Activated CD4-positive, alpha-beta memory T cell treated with anti-CD3 and anti-CD28 coated beads for 36 hours (primary cell): ENCODE data around the gene TCEA3. TPM values are rescaled to one million over a fixed set of nuclear protein-coding genes. Genes with fewer than 3 reads are reported as not detected.
"Not testable (repeated sequence)": the region's sequence is repeated elsewhere in the genome, so short reads cannot be mapped to it uniquely, and the experiment has no call there.

Experiments
- CTCF ChIA-PET: fragments of 350-600 bp; sonication (Branson Sonifier 250); formaldehyde crosslinking; loops from one replicate; lab custom pipeline; 2021; ENCODE audit warnings: antibody characterized with exemption, inconsistent platforms; lab: Charles Lee
- POLR2A ChIA-PET: fragments of 350-600 bp; sonication (Branson Sonifier 250); formaldehyde crosslinking; loops from one replicate; lab custom pipeline; 2021; ENCODE audit warnings: antibody characterized with exemption; lab: Charles Lee
- DNase-seq: peaks from one replicate; pipeline ENCODE4 v3.0.0-alpha.2; 2020
- H3K27ac Mint-ChIP-seq: one replicate; pipeline ENCODE4 v1.8.0; 2021; ENCODE audit warnings: mixed read lengths
- H3K27me3 Mint-ChIP-seq: one replicate; pipeline ENCODE4 v1.8.0; 2021; ENCODE audit warnings: mixed read lengths
- H3K36me3 Mint-ChIP-seq: one replicate; pipeline ENCODE4 v1.8.0; 2021; ENCODE audit warnings: mixed read lengths
- H3K4me1 Mint-ChIP-seq: one replicate; pipeline ENCODE4 v1.8.0; 2021; ENCODE audit warnings: low read depth, mixed read lengths
- H3K4me3 Mint-ChIP-seq: one replicate; pipeline ENCODE4 v1.8.0; 2021; ENCODE audit warnings: mild to moderate bottlenecking, mixed read lengths
- H3K9me3 Mint-ChIP-seq: one replicate; pipeline ENCODE4 v1.8.0; 2021; ENCODE audit warnings: mixed read lengths
- intact Hi-C: fragments of 100-400 bp; cut with micrococcal nuclease; formaldehyde crosslinking; loops from one replicate; pipeline ENCODE4 v1.15.1; 2023
- total RNA-seq, 2 experiments: library from RNA; stranded (reverse); gene quantifications; one replicate each; pipeline ENCODE4 v1.2.3, GENCODE V29; 2021

The TCEA3 gene
- total RNA-seq, 2 experiments from 2014 or later, result 4.4 to 4.5 TPM

DNA sequence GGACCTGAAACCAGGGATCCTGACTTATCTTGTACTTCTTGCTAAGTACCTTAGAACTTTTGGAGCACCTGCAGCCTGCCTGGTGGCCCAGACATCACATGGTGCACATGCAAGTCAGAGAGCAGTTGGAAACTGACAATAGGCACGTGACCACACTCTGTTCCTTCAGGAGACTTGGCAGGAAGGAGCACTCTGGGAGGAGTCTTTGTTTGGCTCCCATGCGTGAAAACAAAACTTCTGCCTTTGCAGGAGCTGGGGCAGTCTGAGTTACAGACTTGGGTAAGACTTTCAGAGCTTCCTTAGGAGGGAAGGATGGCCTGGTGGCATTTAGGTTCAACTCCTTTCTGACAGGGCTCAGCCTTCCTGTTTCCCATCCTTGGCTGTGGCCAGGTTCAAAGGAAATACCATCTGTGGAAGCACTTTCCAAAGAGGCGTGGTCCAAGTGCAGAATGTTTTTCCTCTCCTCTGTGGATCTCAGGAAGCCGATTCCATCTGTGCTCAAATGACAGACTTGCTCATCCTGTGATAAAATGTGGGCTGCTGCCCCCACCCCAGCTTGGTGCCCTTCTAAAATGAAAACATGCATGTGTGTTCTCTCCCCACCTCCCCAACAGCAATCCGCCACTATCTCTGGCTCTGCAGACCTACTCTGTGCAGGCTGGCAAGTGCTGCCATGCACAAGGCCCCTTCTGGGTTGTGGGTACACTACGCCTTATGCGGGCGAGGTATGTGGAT is 40.8 kb downstream of the TCEA3 start:
- Mint-ChIP-seq H3K4me3 (no peak overlapping the region), H3K9me3 (no peaks in the 10 kb centered on the region), H3K27ac (no peak overlapping the region), H3K36me3 (no peaks in the 10 kb centered on the region), H3K27me3 (no peaks in the 10 kb centered on the region), H3K4me1 (no peaks in the 10 kb centered on the region)
- ChIA-PET CTCF (no interaction called here), POLR2A (no interaction called here)
- intact Hi-C loops, result no loop called here
- DNase-seq, result no peak

DNA sequence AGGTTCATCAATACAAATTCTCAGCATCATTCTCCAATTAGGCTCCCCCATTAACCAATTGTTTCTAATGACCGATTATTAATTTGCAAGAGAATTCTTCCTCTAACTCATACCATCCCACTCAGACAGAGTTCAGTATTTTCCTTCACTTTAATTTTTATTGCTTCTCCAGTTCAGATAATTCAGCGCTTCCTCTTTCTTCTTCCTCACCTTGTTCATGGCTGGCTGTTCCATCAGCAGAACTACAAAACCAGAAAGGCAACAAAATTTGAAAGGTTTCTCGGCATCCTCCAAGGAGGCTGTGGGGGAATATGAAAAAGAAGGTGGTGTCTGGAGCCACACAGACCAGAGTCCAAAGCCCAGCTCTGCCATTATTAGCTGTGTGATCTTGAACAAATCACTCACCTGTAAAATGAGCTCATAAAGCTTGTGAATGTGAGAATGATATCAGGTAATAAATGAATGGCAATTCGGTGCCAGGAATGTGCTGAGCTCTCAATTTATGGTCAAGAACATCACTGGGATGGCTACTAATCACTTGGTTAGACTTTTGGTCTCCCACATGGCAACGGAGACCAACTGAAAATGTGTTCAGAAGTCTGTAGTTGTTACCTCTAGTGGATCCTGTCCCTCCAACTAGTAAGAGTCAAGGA is 43.2 kb downstream of the TCEA3 start:
- no peaks in the 10 kb centered on the region for H3K36me3 Mint-ChIP-seq
- H3K4me1 Mint-ChIP-seq, result no peaks in the 10 kb centered on the region
- ChIA-PET CTCF (interaction anchor here (0.6 kb wide), 1 partner anchor 196 kb away, joined by 3 read pairs; no protein-coding TSS in a partner anchor), POLR2A (interaction anchor here (0.7 kb wide), 1 partner anchor 12 kb away, joined by 3 read pairs; the partner anchor contains the start of gene ZNF436)
- intact Hi-C loops, result no loop called here
- no peaks in the 10 kb centered on the region for H3K27me3 Mint-ChIP-seq
- no peak overlapping the region for H3K4me3 Mint-ChIP-seq
- no peak overlapping the region for H3K27ac Mint-ChIP-seq
- H3K9me3 Mint-ChIP-seq, result no peaks in the 10 kb centered on the region
- DNase-seq, result no peak

GRCh38 chr1:23380719-23381118 is 43.8 kb downstream of the TCEA3 start:
- ChIA-PET CTCF (no interaction called here), POLR2A (no interaction called here)
- Mint-ChIP-seq H3K9me3 (no peaks in the 10 kb centered on the region), H3K4me1 (no peaks in the 10 kb centered on the region), H3K27me3 (no peaks in the 10 kb centered on the region), H3K27ac (no peak overlapping the region), H3K4me3 (no peak overlapping the region), H3K36me3 (no peaks in the 10 kb centered on the region)
- DNase-seq, result no peak
- intact Hi-C loops, result no loop called here

- H3K4me3 Mint-ChIP-seq, intact Hi-C loops, CTCF ChIA-PET, H3K36me3 Mint-ChIP-seq, H3K27ac Mint-ChIP-seq, DNase-seq, H3K27me3 Mint-ChIP-seq, H3K9me3 Mint-ChIP-seq, H3K4me1 Mint-ChIP-seq, POLR2A ChIA-PET: not testable (repeated sequence)
These were observed 44.3 kb downstream of the TCEA3 start for GRCh38 chr1:23380236-23380635.

DNA sequence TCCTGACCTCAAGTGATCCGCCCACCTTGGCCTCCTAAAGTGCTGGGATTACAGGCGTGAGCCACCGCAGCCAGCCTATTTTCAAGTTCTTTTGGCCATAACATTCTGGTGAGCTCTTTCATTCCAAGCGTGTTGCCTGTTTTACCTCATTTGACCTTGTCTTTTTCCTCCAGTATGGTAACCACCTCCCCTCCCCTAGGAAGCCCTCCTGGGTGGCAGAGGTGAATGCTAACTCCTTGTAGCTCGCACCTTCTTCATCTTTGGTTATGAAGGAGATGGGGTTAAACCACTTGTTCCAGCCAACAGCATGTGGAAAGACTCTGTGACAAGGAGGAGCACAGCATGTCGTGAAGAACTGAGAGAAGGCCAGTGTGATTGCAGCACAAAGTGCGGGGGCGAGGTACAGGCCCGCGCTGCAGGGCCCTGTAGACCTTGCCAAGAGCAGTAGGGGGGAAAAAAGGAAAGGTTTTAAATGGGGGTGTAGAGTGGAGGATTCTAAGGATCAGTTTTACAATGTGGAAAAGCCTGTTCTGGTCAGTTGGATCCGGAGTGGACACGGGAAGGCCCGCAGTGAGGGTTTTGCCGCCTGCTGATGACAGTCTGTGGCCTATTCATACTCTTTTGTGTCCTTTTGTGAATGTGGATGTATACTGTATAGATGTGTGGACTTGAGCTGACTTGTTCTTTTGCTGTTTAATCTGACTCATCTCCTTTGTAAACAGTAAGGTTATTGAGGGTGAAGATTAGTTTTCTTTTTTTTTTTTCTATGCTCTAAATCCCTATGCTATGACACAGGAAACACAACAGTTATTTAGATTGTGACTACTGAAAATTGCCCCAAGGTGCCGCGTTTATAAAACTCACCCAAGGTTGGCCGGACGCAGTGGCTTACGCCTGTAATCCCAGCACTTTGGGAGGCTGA is 47.4 kb downstream of the TCEA3 start:
- DNase-seq, result no peak

GRCh38 chr1:23374079-23374735 is 50.3 kb downstream of the TCEA3 start:
- H3K27me3 Mint-ChIP-seq, DNase-seq, H3K9me3 Mint-ChIP-seq, H3K36me3 Mint-ChIP-seq, intact Hi-C loops, CTCF ChIA-PET, H3K27ac Mint-ChIP-seq, POLR2A ChIA-PET, H3K4me3 Mint-ChIP-seq: not testable (repeated sequence)
- H3K4me1 Mint-ChIP-seq, result peaks cover 12% of the 10 kb centered on the region

More for the DNA sequence above, 47.4 kb downstream of the TCEA3 start:
- H3K36me3 Mint-ChIP-seq, result no peaks in the 10 kb centered on the region
- H3K9me3 Mint-ChIP-seq, result no peaks in the 10 kb centered on the region
- ChIA-PET CTCF (no interaction called here), POLR2A (no interaction called here)
- H3K27me3 Mint-ChIP-seq, result no peaks in the 10 kb centered on the region
- no peak overlapping the region for H3K4me3 Mint-ChIP-seq
- no peak overlapping the region for H3K27ac Mint-ChIP-seq
- intact Hi-C loops, result no loop called here
- no peaks in the 10 kb centered on the region for H3K4me1 Mint-ChIP-seq

DNA sequence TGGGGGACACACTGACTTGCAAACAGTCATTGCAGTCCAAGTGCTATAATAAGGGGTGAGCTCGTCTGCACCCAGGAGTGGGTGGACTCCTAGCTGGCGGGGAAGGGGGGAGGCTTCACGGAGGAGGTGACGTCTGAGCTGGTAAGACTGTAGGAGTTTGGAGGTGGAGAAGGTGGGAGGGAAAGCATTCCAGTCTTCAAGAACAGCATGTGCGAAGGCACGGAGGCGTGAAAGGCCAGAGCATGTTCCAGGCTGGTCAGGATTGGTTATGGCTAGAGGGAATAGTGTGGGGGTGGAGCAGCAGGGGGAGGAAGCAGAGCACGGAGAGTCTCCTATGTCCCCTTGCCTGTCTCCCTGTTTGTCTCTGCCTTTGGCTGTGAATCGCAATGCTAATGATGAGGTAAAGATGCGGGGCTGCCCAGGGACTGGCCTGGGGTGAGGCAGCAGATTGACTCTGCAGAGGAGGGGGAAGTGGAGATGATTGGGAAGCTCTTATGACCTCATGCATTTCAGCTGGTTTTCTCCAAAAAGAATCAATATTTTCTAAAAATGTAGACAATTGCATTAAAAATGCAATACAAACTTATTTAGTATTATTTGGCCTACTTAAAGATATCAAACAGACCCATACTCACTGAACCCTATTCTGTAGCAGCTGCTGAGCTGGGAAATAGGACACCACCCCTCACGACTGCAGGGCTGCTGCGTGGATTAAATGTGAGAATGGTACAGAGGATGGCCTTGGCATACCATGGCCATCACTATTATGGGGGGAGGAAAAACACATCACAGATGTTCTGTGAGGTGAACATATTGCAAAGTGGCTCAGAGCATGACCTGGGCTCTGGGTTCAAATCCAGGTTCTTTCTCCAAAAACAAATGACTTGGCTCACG is 52.3 kb downstream of the TCEA3 start:
- H3K9me3 Mint-ChIP-seq, result no peaks in the 10 kb centered on the region
- H3K4me3 Mint-ChIP-seq, result no peak overlapping the region
- intact Hi-C loops, result no loop called here
- peaks cover 17% of the 10 kb centered on the region for H3K4me1 Mint-ChIP-seq
- DNase-seq, result no peak
- ChIA-PET CTCF (no interaction called here), POLR2A (interaction anchor here (1.0 kb wide), 1 partner anchor 28 kb away, joined by 5 read pairs; the partner anchor contains the start of gene HNRNPR)
- no peak overlapping the region for H3K27ac Mint-ChIP-seq
- H3K27me3 Mint-ChIP-seq, result no peaks in the 10 kb centered on the region
- no peaks in the 10 kb centered on the region for H3K36me3 Mint-ChIP-seq

DNA sequence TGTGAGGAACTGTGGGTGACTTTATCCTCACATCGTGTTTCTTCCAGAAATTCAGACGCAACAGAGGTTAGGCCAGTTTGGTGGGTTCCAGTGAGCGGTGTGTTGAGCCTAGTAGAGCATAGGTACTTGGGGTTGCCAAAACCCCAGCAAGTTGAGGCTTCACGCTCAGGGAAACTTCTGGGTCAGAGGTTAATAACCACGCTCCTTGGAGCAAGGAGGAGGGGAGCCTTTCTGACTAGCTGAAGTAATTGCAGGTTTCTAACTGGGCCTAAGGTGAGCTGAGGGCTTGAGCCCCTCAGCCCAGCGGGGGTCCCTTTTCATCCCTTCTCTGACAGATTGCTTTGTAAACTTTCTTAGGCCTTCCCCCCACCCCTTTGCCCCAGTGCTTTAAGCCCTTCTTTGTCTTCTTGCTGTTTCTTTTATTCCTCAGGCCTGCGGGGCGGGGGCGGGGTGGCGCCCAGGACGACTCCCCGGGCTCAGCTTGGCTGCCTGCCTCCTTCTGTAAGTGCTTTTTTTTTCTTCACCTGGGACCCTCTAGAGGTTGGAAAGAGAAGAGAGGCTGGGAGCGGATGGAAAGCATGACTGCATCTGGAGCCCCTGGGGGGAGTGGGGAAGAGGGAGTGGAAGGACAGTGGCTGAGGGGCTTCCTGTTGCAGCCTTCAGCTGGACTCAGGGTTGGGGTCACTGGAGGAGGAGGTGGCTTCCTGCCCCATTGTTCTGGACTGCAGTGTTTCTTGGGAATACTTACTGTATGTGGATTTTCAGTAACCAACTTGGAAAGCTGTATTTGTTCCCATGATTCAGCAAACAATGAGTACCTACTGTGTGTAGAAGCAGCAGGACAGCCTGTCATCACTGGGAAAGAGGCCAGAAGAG is 53.6 kb downstream of the TCEA3 start:
- H3K27ac Mint-ChIP-seq, result no peak overlapping the region
- DNase-seq, result no peak
- H3K4me1 Mint-ChIP-seq, result peaks cover 29% of the 10 kb centered on the region
- intact Hi-C loops, result no loop called here
- POLR2A ChIA-PET, result interaction anchor here (5.5 kb wide), 1 partner anchor 26 kb away, joined by 65 read pairs; the partner anchor contains the start of gene HNRNPR
- H3K9me3 Mint-ChIP-seq, result no peaks in the 10 kb centered on the region
- CTCF ChIA-PET, result interaction anchor here (1.2 kb wide), 1 partner anchor 33 kb away, joined by 3 read pairs; no protein-coding TSS in a partner anchor
- peak overlapping the region; percentile 93 for H3K4me3 Mint-ChIP-seq
- H3K36me3 Mint-ChIP-seq, result peaks cover 12% of the 10 kb centered on the region
- H3K27me3 Mint-ChIP-seq, result no peaks in the 10 kb centered on the region

- Mint-ChIP-seq H3K4me1 (peaks cover 30% of the 10 kb centered on the region), H3K4me3 (peak overlapping the region; percentile 93), H3K27ac (no peak overlapping the region), H3K9me3 (no peaks in the 10 kb centered on the region), H3K36me3 (peaks cover 15% of the 10 kb centered on the region), H3K27me3 (no peaks in the 10 kb centered on the region)
- ChIA-PET POLR2A (interaction anchor here (1.0 to 5.5 kb wide), 2 partner anchors 12 to 25 kb away, joined by 3 to 65 read pairs; partner anchors contain the start of gene HNRNPR), CTCF (interaction anchor here (1.2 kb wide), 1 partner anchor 34 kb away, joined by 3 read pairs; no protein-coding TSS in a partner anchor)
- intact Hi-C loops, result no loop called here
- no peak for DNase-seq
These were observed 54.2 kb downstream of the TCEA3 start for GRCh38 chr1:23370330-23370708.
